Fibroblast of the aortic adventitia (primary cell): ENCODE results near the gene ZNF814. TPM values are rescaled to one million over a fixed set of nuclear protein-coding genes. Genes with fewer than 3 reads are reported as not detected.
A peak's percentile ranks its signal among the peaks of the same experiment; 100 is the strongest.
"Not testable (repeated sequence)": the region's sequence is repeated elsewhere in the genome, so short reads cannot be mapped to it uniquely, and the experiment has no call there.

Experiments
- DNase-seq: peaks from one replicate; pipeline ENCODE4 v3.0.0-alpha.2; 2010; ENCODE audit warnings: low read depth
- H3K4me3 ChIP-seq: 2 replicates; pipeline ENCODE4 v1.5.1; 2011; ENCODE audit warnings: low read depth, mild to moderate bottlenecking, control low read depth, low read length, moderate library complexity
- total RNA-seq: library from RNA; depleted of rRNA; stranded (reverse); fragments of >200 nt; gene quantifications from 2 replicates; pipeline ENCODE4 v1.2.3, GENCODE V29; 2012; ENCODE audit warnings: low replicate concordance
- TF ChIP-seq, protein P1 (sequence below): IDR thresholded peaks from 2 replicates; pipeline ENCODE4 v1.5.1; 2011; ENCODE audit warnings: mild to moderate bottlenecking, low read length, control low read depth, inconsistent platforms; ENCODE audit not compliant: insufficient read depth

The ZNF814 gene
- total RNA-seq, 1 donor = 10.3 TPM

DNA sequence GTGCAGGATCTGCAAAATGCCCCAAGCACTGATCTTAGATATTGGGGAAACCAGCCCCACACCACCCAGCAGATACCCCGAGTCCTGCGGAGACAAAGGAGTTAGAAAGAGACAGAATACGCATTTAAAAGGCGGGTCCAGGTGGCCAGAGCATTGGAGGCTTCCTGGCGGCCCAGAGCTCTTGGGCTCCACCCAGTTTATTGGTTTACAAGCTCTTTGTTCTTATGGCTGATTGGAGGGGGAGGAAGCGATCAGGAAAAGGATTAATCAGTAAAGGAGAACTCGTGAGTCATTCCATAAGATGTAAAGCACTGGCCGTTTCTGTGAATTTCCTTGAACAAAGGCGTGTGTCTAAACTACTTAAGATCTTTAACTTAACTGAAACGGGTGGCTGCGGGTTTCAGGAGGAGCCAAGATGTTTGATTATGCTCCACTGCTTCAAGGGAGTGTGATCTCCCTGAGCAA, 38.3 kb downstream of the ZNF814 start:
- H3K4me3 ChIP-seq = peak overlapping the region; percentile 82
- TF ChIP-seq, protein P1, sequence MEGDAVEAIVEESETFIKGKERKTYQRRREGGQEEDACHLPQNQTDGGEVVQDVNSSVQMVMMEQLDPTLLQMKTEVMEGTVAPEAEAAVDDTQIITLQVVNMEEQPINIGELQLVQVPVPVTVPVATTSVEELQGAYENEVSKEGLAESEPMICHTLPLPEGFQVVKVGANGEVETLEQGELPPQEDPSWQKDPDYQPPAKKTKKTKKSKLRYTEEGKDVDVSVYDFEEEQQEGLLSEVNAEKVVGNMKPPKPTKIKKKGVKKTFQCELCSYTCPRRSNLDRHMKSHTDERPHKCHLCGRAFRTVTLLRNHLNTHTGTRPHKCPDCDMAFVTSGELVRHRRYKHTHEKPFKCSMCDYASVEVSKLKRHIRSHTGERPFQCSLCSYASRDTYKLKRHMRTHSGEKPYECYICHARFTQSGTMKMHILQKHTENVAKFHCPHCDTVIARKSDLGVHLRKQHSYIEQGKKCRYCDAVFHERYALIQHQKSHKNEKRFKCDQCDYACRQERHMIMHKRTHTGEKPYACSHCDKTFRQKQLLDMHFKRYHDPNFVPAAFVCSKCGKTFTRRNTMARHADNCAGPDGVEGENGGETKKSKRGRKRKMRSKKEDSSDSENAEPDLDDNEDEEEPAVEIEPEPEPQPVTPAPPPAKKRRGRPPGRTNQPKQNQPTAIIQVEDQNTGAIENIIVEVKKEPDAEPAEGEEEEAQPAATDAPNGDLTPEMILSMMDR = no peak
- peak; percentile 21 for DNase-seq

DNA sequence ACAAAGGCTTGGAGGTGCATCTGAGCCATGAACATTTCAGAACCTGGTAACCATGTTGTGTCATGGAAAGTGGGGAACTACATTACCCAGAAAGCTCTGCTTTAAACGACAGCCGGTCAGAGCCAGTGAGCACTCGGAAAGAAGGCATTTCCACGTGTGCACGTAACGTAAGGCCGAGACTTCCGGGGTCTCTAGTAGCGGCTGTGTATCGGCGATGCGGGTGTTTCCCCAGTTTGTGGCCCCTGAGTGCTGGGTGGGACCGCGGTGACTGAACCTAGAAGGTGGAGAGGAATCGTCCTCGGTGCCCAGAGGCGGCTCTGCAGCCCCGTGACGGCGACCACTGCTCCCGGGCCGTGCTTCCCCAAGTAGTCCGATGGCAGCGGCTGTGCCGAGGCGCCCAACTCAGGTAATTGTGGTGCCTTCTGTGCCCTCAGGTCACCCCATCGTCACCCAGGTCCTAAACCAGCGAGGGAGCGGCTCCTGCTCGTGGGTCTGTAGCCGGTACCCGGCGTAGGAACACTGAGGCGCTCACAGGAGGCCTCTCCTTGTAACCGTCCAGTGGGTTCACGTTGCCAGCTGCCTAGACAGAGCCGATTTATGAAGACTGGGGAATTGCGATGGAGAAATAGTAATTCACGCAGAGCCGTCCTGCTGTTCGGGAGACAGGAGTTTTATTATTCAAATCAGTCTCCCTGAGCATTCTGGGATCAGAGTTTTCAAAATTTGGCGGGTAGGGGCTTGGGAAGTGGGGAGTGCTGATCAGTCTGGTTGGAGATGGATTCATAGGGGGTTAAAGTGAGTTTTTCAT, 39.0 kb downstream of the ZNF814 start, which contains the start of gene ZNF587:
ZNF587 (plus strand) TSS at position 194 of the 808 bp plus-strand sequence; CDS start at position 374, 180 bp downstream.
- peak within 1 kb of the TSS; percentile 82 for H3K4me3 ChIP-seq
- peak; percentile 84 for DNase-seq

DNA sequence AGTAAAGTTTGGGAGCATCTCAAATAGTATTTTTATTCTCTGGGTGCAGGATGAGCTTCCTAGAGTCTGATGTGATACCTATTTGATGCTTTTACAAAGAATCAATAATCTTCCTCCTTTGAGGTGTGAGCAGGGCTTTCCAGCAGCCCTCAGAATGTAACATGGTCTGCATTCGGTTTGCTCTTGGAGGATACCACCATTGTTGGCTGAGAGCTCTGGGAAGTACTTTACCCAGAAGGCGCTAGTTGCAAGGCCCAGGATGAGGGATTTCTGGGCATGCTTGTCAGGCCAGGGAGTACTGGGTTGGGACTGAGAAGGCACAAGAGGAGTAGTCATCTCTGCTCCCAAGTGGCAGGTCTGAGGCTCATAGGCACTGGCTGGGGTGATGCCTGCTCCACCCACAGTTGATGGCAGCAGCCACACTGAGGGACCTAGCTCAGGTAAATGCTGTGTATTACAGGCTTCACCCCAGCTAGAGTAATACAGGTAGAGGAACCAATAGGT, 39.6 kb downstream of the ZNF814 start:
- H3K4me3 ChIP-seq = peak overlapping the region; percentile 82
- DNase-seq = not testable (repeated sequence)

DNA sequence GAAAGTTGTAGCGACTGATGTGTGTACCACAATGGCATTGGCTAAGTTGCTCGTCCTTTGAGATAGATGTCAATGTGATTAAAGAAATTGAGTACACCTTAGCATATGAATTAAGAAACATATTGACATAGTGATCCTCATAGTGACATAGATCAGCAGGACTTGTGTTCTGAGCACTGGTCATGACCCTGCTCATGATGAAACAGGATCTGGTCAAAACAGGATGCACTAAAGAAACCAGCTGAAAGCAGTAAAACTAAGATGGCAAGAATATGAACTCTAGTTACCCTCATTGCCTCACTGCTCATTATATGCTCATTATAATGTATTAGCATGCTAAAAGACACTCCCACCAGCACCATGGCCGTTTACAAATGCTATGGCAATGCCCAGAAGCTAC, 41.7 kb downstream of the ZNF814 start:
- not testable (repeated sequence) for DNase-seq, H3K4me3 ChIP-seq

DNA sequence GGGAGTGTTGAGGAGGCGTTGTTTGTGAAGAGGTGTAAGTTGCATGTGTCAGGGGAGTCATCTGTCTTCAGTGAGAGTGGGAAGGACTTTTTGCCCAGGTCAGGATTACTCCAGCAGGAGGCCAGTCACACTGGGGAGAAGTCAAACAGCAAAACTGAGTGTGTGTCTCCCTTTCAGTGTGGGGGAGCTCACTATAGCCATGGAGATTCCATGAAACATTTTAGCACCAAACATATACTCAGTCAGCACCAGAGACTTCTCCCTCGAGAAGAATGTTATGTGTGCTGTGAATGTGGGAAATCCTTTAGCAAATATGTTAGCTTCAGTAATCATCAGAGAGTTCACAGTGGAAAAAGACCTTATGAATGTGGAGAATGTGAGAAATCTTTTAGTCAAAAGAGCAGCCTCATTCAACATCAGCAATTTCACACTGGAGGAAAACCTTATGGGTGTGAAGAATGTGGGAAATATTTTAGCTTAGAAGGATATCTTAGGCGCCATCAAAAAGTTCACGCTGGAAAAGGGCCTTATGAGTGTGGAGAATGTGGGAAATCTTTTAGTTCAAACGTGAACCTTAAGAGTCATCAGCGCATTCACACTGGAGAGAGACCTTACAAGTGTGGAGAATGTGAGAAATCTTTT, 47.6 kb downstream of the ZNF814 start:
- H3K4me3 ChIP-seq = no peak overlapping the region
- TF ChIP-seq, protein P1 = no peak
- DNase-seq = no peak

DNA sequence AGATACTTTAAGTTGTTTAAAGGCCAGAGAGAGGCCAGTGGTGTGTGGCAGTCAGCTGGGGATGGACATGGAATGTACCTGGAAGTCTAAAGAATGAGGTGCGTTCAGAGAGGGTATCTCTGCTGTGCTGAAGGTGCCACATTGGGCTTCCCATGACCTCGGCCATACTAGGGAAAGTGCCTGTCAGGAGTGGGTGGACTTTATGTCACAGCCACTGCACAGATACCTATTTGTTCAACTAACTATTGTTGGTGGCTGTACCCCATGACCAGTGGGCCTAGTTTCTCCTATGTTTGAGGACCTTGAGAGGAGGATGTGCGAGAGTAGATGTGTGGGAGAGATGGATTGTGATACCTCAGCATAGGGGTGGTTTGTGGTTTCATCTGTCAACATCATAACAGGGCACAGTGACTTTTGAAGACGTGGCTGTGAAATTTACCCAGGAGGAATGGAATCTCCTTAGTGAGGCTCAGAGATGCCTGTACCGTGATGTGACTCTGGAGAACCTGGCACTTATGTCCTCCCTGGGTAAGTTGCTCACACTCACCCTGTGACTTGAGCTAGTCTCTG, 50.1 kb downstream of the ZNF814 start:
- DNase-seq, H3K4me3 ChIP-seq: not testable (repeated sequence)

DNA sequence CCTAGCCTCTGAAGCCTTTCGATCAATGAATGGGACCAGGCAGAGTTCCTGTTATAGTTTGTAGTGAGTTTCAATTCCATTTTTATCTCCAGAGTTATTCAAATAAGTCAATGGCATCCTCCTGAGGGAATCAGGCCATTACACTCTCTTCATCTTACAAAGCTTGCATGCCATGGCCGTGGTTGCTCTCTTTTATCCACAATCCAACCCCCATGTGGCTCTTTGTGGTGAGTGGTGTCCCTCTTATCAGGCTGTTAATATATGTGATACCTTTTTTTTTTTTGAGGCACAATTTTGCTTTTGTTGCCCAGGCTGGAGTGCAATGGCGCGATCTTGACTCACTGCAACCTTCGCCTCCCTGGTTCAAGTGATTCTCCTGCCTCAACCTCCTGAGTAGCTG, 51.8 kb downstream of the ZNF814 start:
- not testable (repeated sequence) for H3K4me3 ChIP-seq, DNase-seq

DNA sequence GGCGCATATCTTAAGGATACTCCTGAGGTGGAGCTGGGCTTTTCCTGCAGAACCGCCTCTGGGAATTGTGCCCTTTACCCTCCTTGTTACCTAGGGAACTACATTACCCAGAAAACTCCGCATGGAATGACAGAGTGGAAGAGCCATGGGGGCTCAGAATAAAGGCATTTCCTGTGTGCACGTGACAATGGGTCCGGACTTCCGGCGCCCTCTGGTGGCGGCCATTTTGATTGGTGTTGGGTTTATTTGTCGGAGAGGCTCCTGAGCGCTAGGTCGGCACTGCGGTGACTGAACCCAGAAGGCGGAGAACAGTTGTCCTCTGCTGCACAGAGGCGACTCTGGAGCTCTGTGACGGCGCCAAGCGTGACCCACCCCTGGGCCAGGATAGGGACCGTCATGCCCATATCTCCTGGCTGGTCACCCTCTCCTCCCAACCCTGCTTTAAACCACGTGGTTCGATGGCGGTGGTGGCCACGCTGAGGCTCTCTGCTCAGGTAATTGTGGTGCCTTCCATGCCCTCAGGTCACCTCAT, 58.7 kb downstream of the ZNF814 start, which contains the start of gene ZNF587B:
ZNF587B (plus strand) TSS at position 229 of the 532 bp plus-strand sequence; CDS start at position 459, 230 bp downstream.
- peak; percentile 62 for DNase-seq
- H3K4me3 ChIP-seq = peak within 1 kb of the TSS; percentile 60
- TF ChIP-seq, protein P1 = no peak

DNA sequence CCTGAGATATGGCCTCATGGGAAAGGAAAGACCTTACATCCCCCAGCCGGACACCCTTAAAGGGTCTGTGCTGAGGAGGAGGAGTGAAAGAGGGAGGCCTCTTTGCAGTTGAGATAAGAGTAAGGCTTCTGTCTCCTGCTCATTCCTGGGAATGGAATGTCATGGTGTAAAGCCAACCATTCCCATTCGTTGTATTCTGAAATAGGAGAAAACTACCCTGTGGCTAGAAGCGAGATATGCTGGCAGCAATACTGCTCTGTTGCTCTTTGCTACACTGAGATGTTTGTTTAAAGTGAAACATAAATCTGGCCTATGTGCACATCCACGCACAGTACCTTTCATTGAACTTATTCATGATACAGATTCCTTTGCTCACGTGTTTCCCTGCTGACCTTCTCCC, 59.5 kb downstream of the ZNF814 start:
- TF ChIP-seq, protein P1 = no peak
- no peak overlapping the region for H3K4me3 ChIP-seq
- peak; percentile 73 for DNase-seq
